ENCODE data around the gene PLEKHB1.

The PLEKHB1 gene

GRCh38 chr11:73598719-73599379, 47.5 kb upstream of the PLEKHB1 start:
- Histone ChIP-seq H3K9me3 (ENCODE audit: insufficient read depth, low read depth, low read length) (no peaks in the 10 kb centered on the region), H3K4ac (ENCODE audit: low read depth, low read length) (no peak overlapping the region), H2BK5ac (ENCODE audit: low read depth, low read length, poor library complexity) (no peak overlapping the region), H2BK12ac (ENCODE audit: low read length) (no peak overlapping the region), H2AFZ (ENCODE audit: insufficient read depth, low read length, poor library complexity) (peak overlapping the region; percentile 58), H2BK120ac (ENCODE audit: insufficient read depth, low read length, poor library complexity) (no peak overlapping the region), H4K8ac (ENCODE audit: low read depth, low read length) (peak overlapping the region; percentile 86), H4K91ac (ENCODE audit: low read depth, low read length) (peak overlapping the region; percentile 58), H2AK5ac (ENCODE audit: low read length) (no peak overlapping the region), H3K27ac (ENCODE audit: low read depth, low read length) (no peak overlapping the region), H3K18ac (ENCODE audit: low read length) (no peak overlapping the region), H3K23ac (ENCODE audit: low read length) (no peak overlapping the region), H3K4me2 (ENCODE audit: low read length) (peak overlapping the region; percentile 70), H3K14ac (ENCODE audit: low read length) (peak overlapping the region; percentile 25), H3K36me3 (ENCODE audit: control insufficient read depth in 1 of 2, insufficient read depth in 2 of 2, low read length in 2 of 2) (no peaks in the 10 kb centered on the region), H3K79me1 (ENCODE audit: low read length) (peaks cover 5% of the 10 kb centered on the region), H3K79me2 (ENCODE audit: control insufficient read depth, insufficient read depth, low read length, poor library complexity) (peaks cover 11% of the 10 kb centered on the region), H3K4me3 (ENCODE audit: low read depth, low read length) (peak overlapping the region; percentile 64), H4K12ac (ENCODE audit: low read depth, low read length) (peak overlapping the region; percentile 49), H3K4me1 (ENCODE audit: control insufficient read depth in 1 of 2, insufficient read depth in 2 of 2, low read length in 2 of 2) (peaks cover 9% of the 10 kb centered on the region in 2 experiments), H3K9ac (ENCODE audit: low read length) (peak overlapping the region; percentile 16), H3K27me3 (ENCODE audit: insufficient read depth, low read length) (no peaks in the 10 kb centered on the region)
- 100% methylated on average over 1 of the region's 20 CpGs for WGBS (ENCODE audit: extremely low coverage, insufficient coverage, insufficient read length)
- peak in 1 of 2 donors; percentile 13 for DNase-seq

- H4K8ac ChIP-seq (ENCODE audit: low read depth, low read length): no peak overlapping the region
- no peak overlapping the region for H3K27ac ChIP-seq (ENCODE audit: low read depth, low read length)
- H3K9me3 ChIP-seq (ENCODE audit: insufficient read depth, low read depth, low read length): no peaks in the 10 kb centered on the region
- no peak overlapping the region for H2BK5ac ChIP-seq (ENCODE audit: low read depth, low read length, poor library complexity)
- H4K91ac ChIP-seq (ENCODE audit: low read depth, low read length): no peak overlapping the region
- no peak overlapping the region for H3K14ac ChIP-seq (ENCODE audit: low read length)
- no peak overlapping the region for H2AK5ac ChIP-seq (ENCODE audit: low read length)
- H2AFZ ChIP-seq (ENCODE audit: insufficient read depth, low read length, poor library complexity): no peak overlapping the region
- H3K79me2 ChIP-seq (ENCODE audit: control insufficient read depth, insufficient read depth, low read length, poor library complexity): no peaks in the 10 kb centered on the region
- H3K36me3 ChIP-seq (ENCODE audit: control insufficient read depth in 1 of 2, insufficient read depth in 2 of 2, low read length in 2 of 2): no peaks in the 10 kb centered on the region
- no peak overlapping the region for H4K12ac ChIP-seq (ENCODE audit: low read depth, low read length)
- H3K4me1 ChIP-seq (ENCODE audit: control insufficient read depth in 1 of 2, insufficient read depth in 2 of 2, low read length in 2 of 2): no peaks in the 10 kb centered on the region
- H3K79me1 ChIP-seq (ENCODE audit: low read length): no peaks in the 10 kb centered on the region
- no peak overlapping the region for H3K18ac ChIP-seq (ENCODE audit: low read length)
- WGBS (ENCODE audit: extremely low coverage, insufficient coverage, insufficient read length): no CpG with 5 or more reads among the region's 5 CpGs
- no peak overlapping the region for H3K9ac ChIP-seq (ENCODE audit: low read length)
- no peak overlapping the region for H3K4ac ChIP-seq (ENCODE audit: low read depth, low read length)
- H2BK120ac ChIP-seq (ENCODE audit: insufficient read depth, low read length, poor library complexity): no peak overlapping the region
- no peak overlapping the region for H3K4me3 ChIP-seq (ENCODE audit: low read depth, low read length)
- no peaks in the 10 kb centered on the region for H3K27me3 ChIP-seq (ENCODE audit: insufficient read depth, low read length)
- H2BK12ac ChIP-seq (ENCODE audit: low read length): no peak overlapping the region
- H3K23ac ChIP-seq (ENCODE audit: low read length): no peak overlapping the region
- DNase-seq: no peak
- no peak overlapping the region for H3K4me2 ChIP-seq (ENCODE audit: low read length)
Observed at GRCh38 chr11:73612601-73613140, 33.7 kb upstream of the PLEKHB1 start.

- Histone ChIP-seq H3K27me3 (ENCODE audit: insufficient read depth, low read length) (no peaks in the 10 kb centered on the region), H3K4me1 (ENCODE audit: control insufficient read depth in 1 of 2, insufficient read depth in 2 of 2, low read length in 2 of 2) (no peaks in the 10 kb centered on the region), H3K18ac (ENCODE audit: low read length) (no peak overlapping the region), H3K79me2 (ENCODE audit: control insufficient read depth, insufficient read depth, low read length, poor library complexity) (no peaks in the 10 kb centered on the region), H3K23ac (ENCODE audit: low read length) (no peak overlapping the region), H2BK120ac (ENCODE audit: insufficient read depth, low read length, poor library complexity) (no peak overlapping the region), H2BK12ac (ENCODE audit: low read length) (no peak overlapping the region), H4K12ac (ENCODE audit: low read depth, low read length) (no peak overlapping the region), H2AK5ac (ENCODE audit: low read length) (no peak overlapping the region), H4K91ac (ENCODE audit: low read depth, low read length) (no peak overlapping the region), H3K9ac (ENCODE audit: low read length) (no peak overlapping the region), H3K79me1 (ENCODE audit: low read length) (no peaks in the 10 kb centered on the region), H3K36me3 (ENCODE audit: control insufficient read depth in 1 of 2, insufficient read depth in 2 of 2, low read length in 2 of 2) (no peaks in the 10 kb centered on the region), H4K8ac (ENCODE audit: low read depth, low read length) (no peak overlapping the region), H2BK5ac (ENCODE audit: low read depth, low read length, poor library complexity) (no peak overlapping the region), H3K14ac (ENCODE audit: low read length) (no peak overlapping the region), H3K9me3 (ENCODE audit: insufficient read depth, low read depth, low read length) (no peaks in the 10 kb centered on the region), H2AFZ (ENCODE audit: insufficient read depth, low read length, poor library complexity) (no peak overlapping the region), H3K4ac (ENCODE audit: low read depth, low read length) (no peak overlapping the region), H3K27ac (ENCODE audit: low read depth, low read length) (no peak overlapping the region), H3K4me3 (ENCODE audit: low read depth, low read length) (no peak overlapping the region), H3K4me2 (ENCODE audit: low read length) (no peak overlapping the region)
- DNase-seq: no peak
Observed at GRCh38 chr11:73614591-73614990, 31.8 kb upstream of the PLEKHB1 start.

GRCh38 chr11:73622926-73623593, 23.3 kb upstream of the PLEKHB1 start:
- no peaks in the 10 kb centered on the region for H3K4me1 ChIP-seq (ENCODE audit: control insufficient read depth in 1 of 2, insufficient read depth in 2 of 2, low read length in 2 of 2)
- H4K12ac ChIP-seq (ENCODE audit: low read depth, low read length): no peak overlapping the region
- H3K36me3 ChIP-seq (ENCODE audit: control insufficient read depth in 1 of 2, insufficient read depth in 2 of 2, low read length in 2 of 2): no peaks in the 10 kb centered on the region
- no peaks in the 10 kb centered on the region for H3K27me3 ChIP-seq (ENCODE audit: insufficient read depth, low read length)
- no peak overlapping the region for H3K23ac ChIP-seq (ENCODE audit: low read length)
- no peak for DNase-seq
- no peaks in the 10 kb centered on the region for H3K79me1 ChIP-seq (ENCODE audit: low read length)
- no peak overlapping the region for H3K18ac ChIP-seq (ENCODE audit: low read length)
- no peak overlapping the region for H2BK5ac ChIP-seq (ENCODE audit: low read depth, low read length, poor library complexity)
- H3K9ac ChIP-seq (ENCODE audit: low read length): no peak overlapping the region
- H3K4ac ChIP-seq (ENCODE audit: low read depth, low read length): no peak overlapping the region
- H3K14ac ChIP-seq (ENCODE audit: low read length): no peak overlapping the region
- no peak overlapping the region for H2BK12ac ChIP-seq (ENCODE audit: low read length)
- H3K9me3 ChIP-seq (ENCODE audit: insufficient read depth, low read depth, low read length): no peaks in the 10 kb centered on the region
- H3K79me2 ChIP-seq (ENCODE audit: control insufficient read depth, insufficient read depth, low read length, poor library complexity): no peaks in the 10 kb centered on the region
- H2BK120ac ChIP-seq (ENCODE audit: insufficient read depth, low read length, poor library complexity): no peak overlapping the region
- no peak overlapping the region for H3K4me2 ChIP-seq (ENCODE audit: low read length)
- WGBS (ENCODE audit: extremely low coverage, insufficient coverage, insufficient read length): no CpG with 5 or more reads among the region's 4 CpGs
- no peak overlapping the region for H4K8ac ChIP-seq (ENCODE audit: low read depth, low read length)
- no peak overlapping the region for H2AFZ ChIP-seq (ENCODE audit: insufficient read depth, low read length, poor library complexity)
- H4K91ac ChIP-seq (ENCODE audit: low read depth, low read length): no peak overlapping the region
- no peak overlapping the region for H3K4me3 ChIP-seq (ENCODE audit: low read depth, low read length)
- H2AK5ac ChIP-seq (ENCODE audit: low read length): no peak overlapping the region
- H3K27ac ChIP-seq (ENCODE audit: low read depth, low read length): no peak overlapping the region
